Immature natural killer cell (primary cell): ENCODE data around the gene WNT16. TPM values are rescaled to one million over a fixed set of nuclear protein-coding genes. Genes with fewer than 3 reads are reported as not detected.

Source experiments
- DNase-seq, 3 donors: peaks; one replicate each; pipeline ENCODE4 v3.0.0; 2022; ENCODE audit warnings: mixed read lengths in 1 of 3
- H3K27ac Mint-ChIP-seq, 6 donors: one replicate each; pipeline ENCODE4 v1.8.0; 2020; ENCODE audit warnings: mixed read lengths in 6 of 6, mild to moderate bottlenecking in 5 of 6, inconsistent platforms in 4 of 6, moderate library complexity in 3 of 6
- H3K27me3 Mint-ChIP-seq, 3 donors: one replicate each; pipeline ENCODE4 v1.8.0; 2020 to 2021; ENCODE audit warnings: low read depth in 3 of 3, mild to moderate bottlenecking in 3 of 3, mixed read lengths in 3 of 3, moderate library complexity in 3 of 3, inconsistent platforms in 1 of 3
- H3K36me3 Mint-ChIP-seq, 3 donors: one replicate each; pipeline ENCODE4 v1.8.0; 2020; ENCODE audit warnings: mixed read lengths in 3 of 3, inconsistent platforms in 2 of 3, mild to moderate bottlenecking in 2 of 3
- H3K4me1 Mint-ChIP-seq, 2 donors: one replicate each; pipeline ENCODE4 v1.8.0; 2020; ENCODE audit warnings: inconsistent platforms in 2 of 2, mild to moderate bottlenecking in 2 of 2, mixed read lengths in 2 of 2, moderate library complexity in 1 of 2
- H3K4me3 Mint-ChIP-seq, 5 donors: one replicate each; pipeline ENCODE4 v1.8.0; 2020; ENCODE audit warnings: mild to moderate bottlenecking in 5 of 5, mixed read lengths in 5 of 5, inconsistent platforms in 3 of 5, moderate library complexity in 3 of 5
- H3K9me3 Mint-ChIP-seq, 6 donors: one replicate each; pipeline ENCODE4 v1.8.0; 2020; ENCODE audit warnings: mild to moderate bottlenecking in 6 of 6, mixed read lengths in 6 of 6, inconsistent platforms in 4 of 6, moderate library complexity in 3 of 6
- polyA plus RNA-seq, 3 donors: library from polyadenylated mRNA; unstranded; fragments of 300-500 nt; fragmentation: Illumina TruSeq; gene quantifications; one replicate each; pipeline ENCODE4 v1.2.3, GENCODE V29; 2021

The WNT16 gene
- polyA plus RNA-seq, 3 donors from 2014 or later, result not detected

- Mint-ChIP-seq H3K36me3 (peaks cover 0 to 4% (median 0%) of the 10 kb centered on the region in 3 donors), H3K4me3 (no peak overlapping the region), H3K4me1 (no peaks in the 10 kb centered on the region), H3K27ac (no peak overlapping the region), H3K9me3 (no peaks in the 10 kb centered on the region), H3K27me3 (peaks cover 7 to 17% (median 16%) of the 10 kb centered on the region in 3 donors)
- no peak for DNase-seq
Measured at GRCh38 chr7:121323515-121324302, 5.1 kb upstream of the WNT16 start.

GRCh38 chr7:121327671-121328070, 1.1 kb upstream of the WNT16 start:
- Mint-ChIP-seq H3K36me3 (peaks cover 0 to 4% (median 0%) of the 10 kb centered on the region in 3 donors), H3K4me1 (peaks cover 11 to 15% of the 10 kb centered on the region in 2 donors), H3K4me3 (no peak overlapping the region), H3K27me3 (peaks cover 12 to 37% (median 20%) of the 10 kb centered on the region in 3 donors), H3K9me3 (no peaks in the 10 kb centered on the region), H3K27ac (no peak overlapping the region)
- DNase-seq, result no peak

- Mint-ChIP-seq H3K4me1 (peaks cover 11 to 15% of the 10 kb centered on the region in 2 donors), H3K27ac (no peak overlapping the region), H3K27me3 (peaks cover 9 to 37% (median 18%) of the 10 kb centered on the region in 3 donors), H3K4me3 (peak overlapping the region; percentile 15 to 63 (median 61)), H3K9me3 (no peaks in the 10 kb centered on the region), H3K36me3 (peaks cover 0 to 4% (median 0%) of the 10 kb centered on the region in 3 donors)
- DNase-seq, result peak in 1 of 3 donors; percentile 5
Measured at GRCh38 chr7:121329191-121330052, 622 bp downstream of the WNT16 start.

- H3K27me3 Mint-ChIP-seq, result peaks cover 11 to 35% (median 15%) of the 10 kb centered on the region in 3 donors
- H3K36me3 Mint-ChIP-seq, result peaks cover 0 to 4% (median 0%) of the 10 kb centered on the region in 3 donors
- no peaks in the 10 kb centered on the region for H3K9me3 Mint-ChIP-seq
- H3K27ac Mint-ChIP-seq, result no peak overlapping the region
- peaks cover 11 to 15% of the 10 kb centered on the region in 2 donors for H3K4me1 Mint-ChIP-seq
- H3K4me3 Mint-ChIP-seq, result peak overlapping the region; percentile 27 to 63 (median 61)
- DNase-seq, result no peak
Measured at GRCh38 chr7:121330053-121330833, 1.4 kb downstream of the WNT16 start.

- peaks cover 11 to 15% of the 10 kb centered on the region in 2 donors for H3K4me1 Mint-ChIP-seq
- H3K27ac Mint-ChIP-seq, result no peak overlapping the region
- peaks cover 14 to 35% (median 15%) of the 10 kb centered on the region in 3 donors for H3K27me3 Mint-ChIP-seq
- no peaks in the 10 kb centered on the region for H3K9me3 Mint-ChIP-seq
- H3K4me3 Mint-ChIP-seq, result peak overlapping the region in 1 of 5 donors; percentile 4
- H3K36me3 Mint-ChIP-seq, result peaks cover 0 to 4% (median 0%) of the 10 kb centered on the region in 3 donors
- DNase-seq, result no peak
Measured at GRCh38 chr7:121331048-121331447, 2.2 kb downstream of the WNT16 start.

GRCh38 chr7:121331574-121331973, 2.8 kb downstream of the WNT16 start:
- H3K4me3 Mint-ChIP-seq, result peak overlapping the region in 1 of 5 donors; percentile 4
- H3K4me1 Mint-ChIP-seq, result peaks cover 11 to 15% of the 10 kb centered on the region in 2 donors
- H3K27ac Mint-ChIP-seq, result no peak overlapping the region
- no peak for DNase-seq
- peaks cover 0 to 4% (median 0%) of the 10 kb centered on the region in 3 donors for H3K36me3 Mint-ChIP-seq
- no peaks in the 10 kb centered on the region for H3K9me3 Mint-ChIP-seq
- H3K27me3 Mint-ChIP-seq, result peaks cover 14 to 35% (median 15%) of the 10 kb centered on the region in 3 donors

GRCh38 chr7:121334376-121334775, 5.6 kb downstream of the WNT16 start:
- Mint-ChIP-seq H3K36me3 (peaks cover 0 to 7% (median 0%) of the 10 kb centered on the region in 3 donors), H3K27me3 (peaks cover 7 to 19% (median 14%) of the 10 kb centered on the region in 3 donors), H3K9me3 (no peaks in the 10 kb centered on the region)

GRCh38 chr7:121334875-121335648, 6.3 kb downstream of the WNT16 start:
- Mint-ChIP-seq H3K36me3 (peaks cover 0 to 8% (median 0%) of the 10 kb centered on the region in 3 donors), H3K27me3 (peaks cover 2 to 14% (median 13%) of the 10 kb centered on the region in 3 donors), H3K9me3 (no peaks in the 10 kb centered on the region), H3K27ac (no peak overlapping the region), H3K4me1 (peaks cover 15 to 19% of the 10 kb centered on the region in 2 donors), H3K4me3 (no peak overlapping the region)
- no peak for DNase-seq

More at GRCh38 chr7:121334376-121334775, 5.6 kb downstream of the WNT16 start:
- DNase-seq, result no peak
- no peak overlapping the region for H3K4me3 Mint-ChIP-seq
- peaks cover 21 to 25% of the 10 kb centered on the region in 2 donors for H3K4me1 Mint-ChIP-seq
- no peak overlapping the region for H3K27ac Mint-ChIP-seq

- no peak overlapping the region for H3K4me3 Mint-ChIP-seq
- H3K9me3 Mint-ChIP-seq, result no peaks in the 10 kb centered on the region
- peaks cover 10 to 14% of the 10 kb centered on the region in 2 donors for H3K4me1 Mint-ChIP-seq
- peaks cover 2 to 9% (median 4%) of the 10 kb centered on the region in 3 donors for H3K27me3 Mint-ChIP-seq
- DNase-seq, result no peak
- H3K27ac Mint-ChIP-seq, result no peak overlapping the region
- H3K36me3 Mint-ChIP-seq, result peaks cover 0 to 8% (median 0%) of the 10 kb centered on the region in 3 donors
Measured at GRCh38 chr7:121336579-121336978, 7.8 kb downstream of the WNT16 start.

- Mint-ChIP-seq H3K27me3 (peaks cover 0 to 6% (median 2%) of the 10 kb centered on the region in 3 donors), H3K4me1 (peaks cover 10 to 14% of the 10 kb centered on the region in 2 donors), H3K9me3 (no peaks in the 10 kb centered on the region), H3K36me3 (peaks cover 3 to 15% (median 5%) of the 10 kb centered on the region in 3 donors), H3K4me3 (no peak overlapping the region), H3K27ac (no peak overlapping the region)
- no peak for DNase-seq
Measured at GRCh38 chr7:121337398-121337797, 8.6 kb downstream of the WNT16 start.

GRCh38 chr7:121339082-121339481, 10.3 kb downstream of the WNT16 start:
- Mint-ChIP-seq H3K4me3 (no peak overlapping the region), H3K27me3 (peaks cover 0 to 6% (median 2%) of the 10 kb centered on the region in 3 donors), H3K4me1 (peaks cover 10 to 14% of the 10 kb centered on the region in 2 donors), H3K36me3 (peaks cover 6 to 20% (median 7%) of the 10 kb centered on the region in 3 donors), H3K27ac (peak overlapping the region in 1 of 6 donors; percentile 33), H3K9me3 (no peaks in the 10 kb centered on the region)
- no peak for DNase-seq

- H3K27ac Mint-ChIP-seq, result no peak overlapping the region
- peaks cover 0 to 2% (median 0%) of the 10 kb centered on the region in 3 donors for H3K27me3 Mint-ChIP-seq
- H3K9me3 Mint-ChIP-seq, result no peaks in the 10 kb centered on the region
- no peak for DNase-seq
- H3K4me3 Mint-ChIP-seq, result no peak overlapping the region
- peaks cover 10 to 14% of the 10 kb centered on the region in 2 donors for H3K4me1 Mint-ChIP-seq
- peaks cover 11 to 24% (median 12%) of the 10 kb centered on the region in 3 donors for H3K36me3 Mint-ChIP-seq
Measured at GRCh38 chr7:121341933-121342332, 13.1 kb downstream of the WNT16 start.
